GM11168 (cell line): ENCODE results near the gene NUDT8.
"Not testable (repeated sequence)": the region's sequence is repeated elsewhere in the genome, so short reads cannot be mapped to it uniquely, and the experiment has no call there.

Experiments used
- in situ Hi-C: fragments of 300-500 bp; cut with MboI; formaldehyde crosslinking; loops from one replicate; pipeline ENCODE4 v1.12.0; 2022; ENCODE audit warnings: low sequenced_read_pairs; ENCODE audit not compliant: unreplicated experiment

NUDT8 gene

DNA sequence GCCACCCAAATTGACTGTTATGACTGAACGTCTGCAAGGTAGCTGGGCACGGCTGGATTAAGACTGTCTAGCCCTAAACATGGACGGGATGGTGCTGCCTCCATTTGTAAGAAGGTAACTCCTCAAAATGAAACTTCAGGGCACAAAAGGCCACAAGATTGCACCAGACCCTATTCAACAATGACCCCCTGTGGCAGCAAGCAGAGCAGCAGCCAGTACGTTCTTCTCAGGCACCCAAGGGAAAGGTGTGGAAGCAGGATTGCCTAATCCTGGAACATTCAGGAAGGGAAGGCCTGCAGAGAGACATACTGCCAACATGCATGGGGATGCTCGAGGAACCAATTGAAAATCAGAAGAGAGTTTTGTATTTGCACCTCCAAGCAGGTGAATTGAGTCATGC, 14.3 kb upstream of the NUDT8 start:
- in situ Hi-C loops = no loop called here

DNA sequence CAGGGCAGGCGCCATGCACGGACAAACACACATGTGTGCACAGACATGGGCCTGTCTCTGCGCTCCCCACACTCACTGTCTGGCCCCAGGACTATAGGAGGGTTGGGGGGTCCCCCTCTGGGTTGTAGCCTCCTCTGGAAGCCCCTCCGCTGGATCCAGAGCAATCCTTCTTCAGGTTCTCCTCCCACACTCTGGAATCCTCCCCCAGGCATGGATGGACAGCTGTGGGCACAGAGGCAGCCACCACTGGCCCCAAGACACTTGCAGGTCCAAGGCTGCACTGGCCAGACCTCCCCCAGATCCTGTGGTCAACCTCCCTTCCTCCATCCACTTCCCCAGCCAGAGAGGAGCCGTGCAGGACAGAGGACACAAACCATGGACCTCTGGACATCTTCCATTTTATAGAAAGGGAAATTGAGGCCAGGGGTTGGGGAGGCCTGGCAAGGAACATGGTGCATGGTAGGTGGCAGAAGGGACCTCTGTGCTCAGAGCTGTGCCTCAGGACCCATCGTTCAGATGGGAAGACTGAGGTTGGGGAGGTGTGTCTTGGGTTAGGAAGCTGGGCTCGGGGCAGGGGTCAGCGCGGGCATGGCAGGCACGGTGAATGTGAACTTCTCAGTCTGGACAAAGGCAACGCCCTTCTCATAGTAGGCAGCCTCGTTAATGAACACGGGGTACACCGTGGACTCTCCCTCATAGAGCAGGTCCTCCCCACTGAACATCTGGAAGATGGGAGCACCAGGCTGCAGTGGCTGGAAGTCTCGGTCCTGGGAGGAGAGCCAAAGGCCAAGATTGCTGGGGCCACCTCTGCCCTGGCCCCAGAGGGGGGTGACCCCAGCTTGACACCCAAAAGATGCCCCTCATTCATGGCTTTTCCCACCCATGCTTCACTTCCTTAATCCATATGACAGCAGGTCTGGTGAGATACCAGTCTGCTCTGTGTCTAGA, 12.7 kb upstream of the NUDT8 start:
- in situ Hi-C loops = no loop called here

DNA sequence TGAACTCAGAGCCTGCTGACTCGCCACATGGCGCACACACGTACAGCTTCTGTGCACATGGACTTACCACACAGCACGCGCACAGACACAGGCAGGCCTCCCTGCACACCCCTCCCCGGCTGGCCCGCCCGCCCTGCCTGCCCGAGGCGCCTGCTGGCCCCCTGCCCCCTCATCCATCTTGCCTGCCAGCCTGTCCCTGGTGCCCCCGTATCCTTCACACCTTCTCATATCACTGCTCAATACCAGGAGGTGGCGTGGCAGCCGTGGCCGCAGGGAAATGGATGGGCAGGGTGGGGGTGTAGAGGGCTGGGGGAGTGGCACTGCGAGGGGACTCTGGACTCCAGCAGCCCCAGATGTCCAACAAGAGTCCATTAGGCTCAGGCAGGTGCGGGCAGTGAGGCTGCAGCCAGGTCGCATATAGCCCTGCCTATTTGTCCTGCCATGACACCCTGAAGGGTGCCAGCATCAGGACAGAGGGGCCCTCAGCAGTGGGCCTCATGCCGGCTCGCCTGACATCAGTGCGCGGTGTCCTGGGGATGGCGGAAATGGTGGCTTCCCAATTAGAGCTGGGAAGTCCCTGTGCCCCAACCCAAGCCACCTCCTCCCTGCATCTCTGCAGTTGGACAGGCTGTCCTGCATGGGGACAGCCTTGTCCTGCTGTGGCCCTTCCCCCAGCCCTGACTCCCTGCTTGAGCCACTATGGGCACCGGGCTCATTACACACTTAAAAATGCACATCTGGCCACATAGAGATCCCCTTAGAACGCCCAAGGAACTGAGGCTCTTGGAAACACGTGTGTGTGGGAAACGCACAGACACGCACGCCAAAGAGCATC, 11.8 kb upstream of the NUDT8 start:
- in situ Hi-C loops = no loop called here

DNA sequence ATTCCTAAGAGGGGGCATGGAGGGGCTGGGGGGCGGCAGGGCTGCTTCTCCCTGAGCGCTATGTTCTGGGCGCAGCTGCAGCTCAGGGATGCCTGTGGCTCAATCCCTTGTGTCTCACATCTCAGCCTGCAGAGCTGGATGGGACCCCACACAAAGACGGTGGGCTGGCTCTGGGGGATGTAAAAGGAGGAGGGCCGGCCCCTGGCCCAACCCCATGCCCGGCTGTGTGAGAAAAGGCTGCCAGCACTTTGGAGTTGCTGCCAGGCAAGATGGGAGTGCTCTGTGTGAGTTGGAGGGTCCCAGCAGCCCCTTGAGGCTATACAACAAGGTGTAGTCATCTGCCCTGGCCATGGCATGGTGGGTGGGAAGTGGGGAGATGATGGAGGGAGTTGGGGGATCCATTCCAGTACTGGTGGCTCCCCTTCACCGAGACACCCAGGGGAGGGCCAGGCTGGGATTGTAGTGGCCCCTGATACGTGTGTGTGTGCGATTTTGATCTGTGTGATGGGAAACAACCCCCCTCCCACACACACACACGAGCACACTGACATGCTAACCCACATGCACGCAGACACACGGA, 11.1 kb upstream of the NUDT8 start:
- in situ Hi-C loops = no loop called here

DNA sequence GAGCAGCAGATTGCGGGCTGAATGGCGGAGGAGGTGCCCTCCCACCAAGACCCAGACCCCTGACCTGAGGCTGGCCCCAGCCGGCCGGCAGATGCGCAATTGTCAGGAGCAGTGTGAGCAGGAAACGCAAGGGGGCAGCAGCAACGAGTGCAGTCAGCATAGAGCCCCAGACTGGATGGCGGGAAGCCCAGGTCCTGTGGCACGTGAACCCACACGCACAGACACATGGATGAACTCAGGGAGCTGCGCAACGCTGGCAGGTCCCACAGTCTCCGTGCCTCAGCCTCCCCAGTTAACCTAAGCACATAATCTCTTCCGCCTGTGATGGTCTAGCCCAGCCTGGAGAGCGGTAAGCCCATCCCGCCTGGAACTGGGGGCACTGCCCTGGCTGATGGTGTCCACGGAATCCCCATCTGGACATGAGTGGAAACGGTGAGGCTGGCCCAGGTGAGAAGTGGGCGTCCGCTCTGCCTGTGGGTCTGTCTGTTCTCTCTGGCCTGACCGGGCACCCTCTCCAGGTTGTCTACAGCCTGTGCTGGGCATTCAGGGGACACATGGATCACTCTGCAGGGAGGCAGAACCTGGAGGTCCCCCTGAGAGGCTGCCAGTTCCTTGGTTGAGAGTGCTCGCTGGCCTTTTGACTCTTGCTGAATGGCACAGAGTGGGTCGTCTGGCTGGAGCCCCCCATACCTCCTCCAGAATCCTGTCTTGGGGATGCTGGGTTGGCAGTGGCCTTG, 10.5 kb upstream of the NUDT8 start:
- in situ Hi-C loops = no loop called here

DNA sequence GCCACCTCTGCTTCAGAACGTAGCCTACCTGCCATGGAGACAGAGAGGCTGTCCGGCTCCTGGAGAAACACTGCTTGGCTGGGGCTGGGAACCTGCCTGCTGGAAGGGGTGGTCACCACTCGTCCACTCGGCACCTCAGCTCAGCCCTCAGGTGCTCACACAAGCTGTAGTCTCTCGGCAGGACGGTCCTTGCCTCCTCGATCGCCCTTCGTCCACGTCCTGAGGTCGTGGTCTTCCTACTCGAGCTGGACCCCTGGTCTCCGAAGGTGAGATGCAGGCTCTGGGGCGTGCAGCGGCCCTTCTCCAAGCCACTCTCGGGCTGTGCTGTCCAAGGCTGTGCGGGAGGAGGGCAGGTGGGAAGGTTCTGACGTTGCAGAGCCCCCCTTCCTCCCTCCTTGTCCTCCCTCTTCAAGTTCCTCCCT, 9.7 kb upstream of the NUDT8 start, which contains the start of gene TBX10:
TSS of gene TBX10 (minus strand) at position 326 of the 422 bp plus-strand sequence. CDS start at position 35, 291 bp downstream.
- in situ Hi-C loops = no loop called here

DNA sequence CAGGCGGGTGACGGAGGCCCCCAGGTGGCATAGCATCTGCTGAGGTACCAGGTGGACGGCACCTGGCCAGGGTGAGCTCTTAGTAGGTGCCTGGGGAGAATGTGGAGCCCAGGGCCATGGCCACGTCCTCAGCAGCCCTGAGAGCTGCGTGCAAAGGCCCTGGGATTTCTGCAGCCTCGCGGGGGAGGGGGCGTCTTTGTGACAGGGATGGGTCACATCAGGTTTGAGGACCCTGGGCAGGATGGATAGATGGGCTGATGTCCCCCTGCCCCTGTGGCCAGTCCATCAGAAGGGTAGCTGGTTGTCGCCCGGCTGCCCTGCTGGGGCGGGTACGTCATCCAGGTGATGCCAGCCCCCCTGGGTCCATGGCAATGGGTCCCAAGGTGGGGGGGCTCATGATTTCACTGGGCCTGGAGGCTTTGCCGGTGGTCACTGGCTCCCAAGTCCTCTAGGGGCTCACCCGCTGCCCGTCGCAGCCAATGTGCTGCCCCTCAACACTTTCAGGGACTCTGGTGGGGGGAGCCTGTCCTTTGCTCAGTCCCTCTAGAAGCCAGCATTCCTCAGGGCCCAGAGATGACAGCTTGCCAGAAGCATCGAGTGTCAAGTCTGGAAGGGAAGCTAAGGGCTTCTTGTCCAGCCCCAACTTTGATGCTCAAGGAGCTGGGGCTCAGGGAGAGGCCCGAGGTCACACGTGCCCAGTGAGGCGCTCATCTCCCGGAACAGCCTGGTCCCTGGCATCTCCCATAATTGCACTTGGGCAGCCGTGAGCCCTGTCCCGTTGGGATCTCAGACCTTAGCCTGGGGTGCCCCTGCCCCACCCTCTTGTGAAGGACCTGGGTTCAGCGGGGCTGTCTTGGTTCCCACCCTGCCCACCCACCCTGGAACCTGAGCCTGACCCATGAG, 9.0 kb upstream of the NUDT8 start:
- in situ Hi-C loops = no loop called here

DNA sequence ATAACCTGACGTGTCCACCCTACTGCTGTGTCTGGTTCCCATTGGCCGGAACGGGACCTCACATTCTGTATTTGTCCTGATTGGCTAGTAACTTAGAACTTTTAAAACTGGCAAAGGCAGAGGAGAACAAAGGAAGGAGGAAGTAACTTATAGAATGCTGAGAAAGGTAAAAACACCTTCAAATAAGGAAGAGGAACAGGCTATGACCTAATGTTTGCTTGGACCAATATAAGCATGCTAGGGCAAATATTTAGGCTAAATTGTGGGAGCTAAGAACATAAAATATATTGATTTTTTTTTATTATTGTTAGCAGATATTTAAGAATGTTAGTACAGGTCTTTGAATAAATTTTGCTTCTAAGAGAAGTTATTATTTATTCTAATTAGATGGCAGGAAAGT, 7.7 kb upstream of the NUDT8 start:
- in situ Hi-C loops = not testable (repeated sequence)

DNA sequence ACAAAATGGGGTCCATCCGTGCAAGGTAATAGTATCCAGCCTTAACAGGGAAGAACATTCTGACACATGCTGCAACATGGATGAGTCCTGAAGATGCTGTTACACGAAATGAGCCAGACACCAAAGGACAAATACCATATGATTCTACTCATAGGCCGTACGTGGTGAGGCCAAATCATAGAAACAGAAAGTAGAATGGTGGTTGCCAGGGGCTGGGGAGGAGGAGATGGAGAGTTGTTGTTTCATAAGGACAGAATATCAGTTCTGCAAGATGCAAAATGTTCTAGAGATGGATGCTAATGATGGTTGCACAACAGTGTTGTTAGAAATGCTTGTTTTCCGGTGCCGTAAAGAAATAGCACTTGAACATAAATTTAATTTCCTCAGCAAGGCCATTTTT, 7.2 kb upstream of the NUDT8 start:
- in situ Hi-C loops = no loop called here

DNA sequence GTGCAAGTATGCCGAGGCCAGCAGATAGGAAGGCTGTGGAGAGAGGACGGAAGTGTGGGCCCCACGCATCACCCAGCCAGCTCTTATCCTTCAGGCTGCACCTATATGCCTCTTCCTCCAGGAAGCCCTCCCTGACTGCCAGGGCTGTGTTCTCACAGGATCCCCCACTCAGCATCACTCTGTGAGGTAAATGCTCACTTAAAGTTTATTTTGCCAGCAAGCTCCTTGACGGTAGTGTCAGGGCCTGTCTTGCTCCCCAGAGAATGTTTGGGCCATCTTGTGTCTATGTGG, 5.4 kb upstream of the NUDT8 start:
- in situ Hi-C loops = no loop called here

DNA sequence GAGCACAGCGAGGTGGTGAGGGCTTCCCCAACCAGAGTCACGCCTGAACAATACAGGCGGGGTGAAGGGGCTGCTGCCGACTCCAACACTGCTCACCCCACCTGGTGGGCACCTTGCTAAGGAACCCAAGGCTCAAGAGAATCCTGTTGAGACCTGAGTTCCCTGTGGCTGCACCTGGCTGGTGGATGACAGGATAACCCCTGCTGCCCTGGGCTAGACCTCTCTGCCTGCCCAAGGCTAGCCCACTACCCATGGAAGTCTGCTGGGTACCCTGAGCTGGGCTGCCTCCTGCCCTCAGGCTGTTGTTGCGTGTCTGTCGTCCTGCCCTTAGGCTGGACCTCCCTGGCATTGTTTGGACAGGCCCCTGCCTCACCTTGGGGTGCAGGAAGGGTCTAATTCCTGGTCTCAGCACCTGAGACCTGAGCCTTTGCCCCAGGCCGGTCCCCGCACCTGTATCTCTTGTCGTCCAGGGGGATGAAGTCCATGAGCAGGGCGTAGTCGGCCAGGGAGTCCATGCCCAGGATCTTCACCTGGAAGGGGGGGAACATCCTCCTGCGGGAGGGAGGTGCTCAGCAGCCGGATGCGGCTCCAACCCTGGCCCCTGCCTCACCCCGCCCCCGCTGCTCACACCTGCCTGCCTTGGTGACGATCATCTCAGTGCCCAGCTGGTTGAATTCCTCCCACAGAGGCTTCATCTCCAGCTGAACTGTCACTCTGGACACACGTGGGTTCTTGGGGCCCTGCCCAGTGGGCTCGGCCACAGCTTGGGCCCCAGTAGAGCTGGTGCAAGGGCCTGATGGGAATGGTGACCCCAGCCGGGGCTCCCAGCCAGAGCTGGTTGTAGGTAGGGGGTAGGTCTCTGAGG, 4.9 kb upstream of the NUDT8 start:
- in situ Hi-C loops = no loop called here

DNA sequence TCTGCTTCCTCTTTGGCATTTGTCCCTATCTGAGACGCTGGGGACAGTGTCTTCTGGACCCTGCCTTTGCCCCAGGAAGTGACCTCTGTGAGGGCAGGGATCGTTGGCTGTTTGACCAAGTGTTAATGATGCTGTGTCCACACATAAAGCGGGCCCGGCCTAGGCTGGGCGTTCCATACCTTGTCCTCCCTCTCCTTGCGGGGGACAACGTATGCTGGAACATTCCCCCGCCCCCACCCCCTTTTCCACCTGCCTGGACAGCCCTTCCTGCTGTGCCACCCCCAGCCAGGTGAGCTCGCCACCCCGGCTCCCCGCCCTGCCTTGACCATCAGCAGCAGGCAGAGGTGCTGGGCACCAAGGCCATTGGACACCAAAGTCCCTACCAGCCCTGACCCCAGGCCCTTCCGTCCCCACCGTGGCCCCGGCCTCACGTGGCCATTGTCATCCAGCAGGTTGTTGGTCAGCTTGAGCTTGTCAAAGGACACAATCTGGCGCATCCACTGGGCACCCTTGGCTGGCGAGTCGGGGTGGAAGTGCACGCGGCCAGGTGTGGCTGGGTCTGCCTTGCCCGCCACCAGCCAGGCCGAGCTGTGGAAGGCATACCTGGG, 4.1 kb upstream of the NUDT8 start:
- in situ Hi-C loops = no loop called here

DNA sequence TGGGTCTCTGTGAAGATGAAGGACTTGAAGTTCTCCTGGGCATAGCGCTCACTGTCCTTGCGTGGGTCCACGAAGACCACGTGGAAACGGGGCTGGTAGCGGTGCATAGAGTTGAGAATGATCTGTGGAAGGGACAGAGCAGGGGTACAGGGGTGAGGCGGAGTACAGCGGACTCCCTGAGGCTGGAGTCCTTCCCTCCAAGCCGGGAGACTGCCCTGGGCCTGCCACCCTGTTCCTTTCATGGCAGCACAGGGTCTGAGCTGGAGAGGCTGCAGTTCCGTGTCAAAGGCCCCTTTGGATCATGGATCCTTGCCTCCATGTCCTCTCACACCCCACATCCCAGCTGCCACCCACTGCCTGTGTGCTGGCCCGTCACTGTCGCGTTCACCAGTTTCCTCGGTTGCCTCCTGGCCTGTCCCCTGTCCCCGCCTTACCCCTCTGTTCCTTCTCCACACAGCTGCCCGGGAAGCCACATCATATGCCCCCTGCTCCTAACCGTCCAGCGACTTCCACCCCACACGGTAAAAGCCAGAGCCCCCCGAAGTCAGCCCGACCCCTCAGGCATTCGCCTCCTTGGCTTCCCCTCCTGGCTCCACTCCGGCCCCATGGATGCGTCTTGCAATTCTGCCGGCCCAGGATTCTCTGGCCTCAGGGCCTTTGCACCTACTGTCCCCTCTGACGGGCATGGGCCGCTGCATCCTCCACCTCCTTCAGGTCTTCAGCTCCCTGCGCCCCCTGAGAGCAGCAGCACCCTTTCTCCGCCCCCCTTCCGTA, 3.4 kb upstream of the NUDT8 start:
- in situ Hi-C loops = no loop called here

DNA sequence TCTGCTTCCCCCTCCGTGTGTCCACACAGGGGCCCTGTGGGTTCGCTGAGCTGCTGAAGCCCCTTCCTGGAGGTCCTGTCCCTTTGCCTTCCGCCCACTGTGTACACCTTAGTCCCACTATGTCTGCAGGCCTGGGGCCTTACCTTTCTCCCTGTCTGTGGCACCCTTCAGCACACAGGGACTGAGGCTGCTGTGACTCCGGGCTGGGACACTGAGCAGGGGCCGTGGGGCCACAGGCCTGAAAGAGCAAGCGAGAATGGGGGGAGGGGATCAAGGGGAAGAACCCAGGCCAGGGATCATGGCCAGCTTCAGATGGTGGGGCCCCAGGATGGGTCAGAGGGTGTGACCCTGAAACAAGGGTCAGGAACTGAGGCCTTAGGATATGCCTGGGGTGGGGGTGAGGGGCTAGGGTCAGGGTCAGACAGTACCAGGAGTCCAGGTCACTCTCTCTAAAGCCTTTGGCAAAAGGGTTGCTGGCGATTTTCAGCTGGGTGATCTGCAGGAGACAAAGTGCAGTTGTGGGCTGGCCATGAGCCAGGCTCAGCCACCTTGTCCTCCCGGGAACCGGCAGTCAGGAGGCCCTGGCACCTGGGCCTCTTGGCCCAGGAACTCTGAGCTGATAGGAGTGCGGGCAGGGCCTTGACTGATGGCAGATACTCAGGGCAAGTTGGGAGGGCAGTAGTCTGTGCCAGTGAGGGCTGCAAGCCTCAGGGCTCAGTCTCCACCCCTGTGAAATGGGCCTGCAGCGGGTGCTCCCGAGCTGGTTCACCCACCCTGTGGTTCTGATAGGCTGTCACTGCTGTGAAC, 2.6 kb upstream of the NUDT8 start:
- in situ Hi-C loops = no loop called here

DNA sequence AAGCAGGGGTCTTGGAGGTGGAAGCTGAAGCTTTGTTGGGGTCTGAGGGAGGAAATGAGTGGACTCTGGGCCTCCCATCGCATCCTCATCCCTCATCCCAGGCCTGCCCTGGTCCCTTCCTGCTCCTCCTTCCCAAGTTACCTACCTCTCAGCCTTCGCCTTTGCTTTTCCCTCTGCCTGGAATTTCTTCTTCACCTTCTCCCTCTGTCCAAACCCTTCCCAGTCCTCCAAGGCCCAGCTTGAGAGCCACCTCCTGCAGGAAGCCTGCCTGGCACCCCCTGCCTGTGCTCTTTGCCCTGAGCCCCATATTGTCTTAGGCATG, 2.1 kb upstream of the NUDT8 start:
- in situ Hi-C loops = no loop called here

DNA sequence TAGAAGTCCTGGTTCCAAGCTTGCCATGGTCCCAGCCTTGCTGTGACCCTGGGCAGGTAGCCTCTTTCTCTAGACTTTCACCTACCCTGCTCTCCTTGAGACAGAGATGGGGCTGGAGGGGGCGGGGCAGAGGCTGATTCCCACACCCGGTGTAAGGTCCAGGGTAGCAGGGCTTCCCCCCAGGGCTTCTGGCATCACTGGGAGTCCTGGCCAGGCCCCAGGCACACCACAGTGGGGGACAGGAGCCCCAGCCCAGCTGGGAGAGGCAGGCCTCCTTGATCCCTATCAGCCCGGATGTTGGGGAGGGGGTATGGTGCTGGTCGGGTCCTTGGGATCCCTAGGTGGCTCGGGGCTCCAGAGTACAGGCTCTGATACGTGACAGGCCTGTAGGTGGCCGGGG, 1.7 kb upstream of the NUDT8 start:
- in situ Hi-C loops = no loop called here

DNA sequence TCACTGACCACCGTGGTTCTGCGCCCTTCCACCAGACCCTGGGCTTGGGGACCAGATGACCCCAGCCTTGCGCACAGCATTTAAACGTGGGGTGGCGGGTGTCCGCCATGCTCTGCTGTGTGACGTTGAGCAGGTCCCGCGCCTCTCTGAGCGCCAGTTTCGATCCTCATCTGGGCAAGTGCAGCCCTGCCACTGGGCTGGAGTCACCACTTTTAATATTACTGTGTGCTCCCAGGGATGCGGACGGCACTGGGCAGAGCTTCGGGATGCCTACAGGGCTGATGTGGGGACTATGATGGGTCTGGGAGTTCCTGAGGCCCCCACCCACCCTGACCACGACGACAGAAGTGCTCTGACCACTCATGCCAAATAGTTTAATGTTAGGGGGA, 1.2 kb upstream of the NUDT8 start:
- in situ Hi-C loops = no loop called here
